ENCODE data around the gene ZBTB38.
A peak's percentile ranks its signal among the peaks of the same experiment; 100 is the strongest.

Gene ZBTB38

GRCh38 chr3:141379250-141379966 lies 11.1 kb downstream of the ZBTB38 start:
- peaks cover 7% of the 10 kb centered on the region; the same call in 1 of the 2 replicates for H3K4me1 ChIP-seq
- H3K36me3 ChIP-seq, result no peaks in the 10 kb centered on the region
- H3K27me3 ChIP-seq, result no peaks in the 10 kb centered on the region
- TF ChIP-seq CTCF (IDR thresholded peaks at IDR 0.05; ENCODE audit: low read depth, low read length), result no peak
- no peak overlapping the region for H3K4me3 ChIP-seq (ENCODE audit: low read depth, low read length)
- DNase-seq, result no peak
- no peaks in the 10 kb centered on the region for H3K9me3 ChIP-seq

- no peak for DNase-seq
- TF ChIP-seq CTCF (IDR thresholded peaks at IDR 0.05; ENCODE audit: low read depth, low read length), result no peak
- H3K27me3 ChIP-seq, result no peaks in the 10 kb centered on the region
- no peaks in the 10 kb centered on the region for H3K36me3 ChIP-seq
- no peak overlapping the region for H3K4me3 ChIP-seq (ENCODE audit: low read depth, low read length)
- no peaks in the 10 kb centered on the region for H3K9me3 ChIP-seq
- H3K4me1 ChIP-seq, result peaks cover 13% of the 10 kb centered on the region; the same call in 1 of the 2 replicates
Observed at GRCh38 chr3:141380279-141380678, 12.0 kb downstream of the ZBTB38 start.

- H3K4me1 ChIP-seq, result peaks cover 13% of the 10 kb centered on the region; the same call in 1 of the 2 replicates
- TF ChIP-seq CTCF (IDR thresholded peaks at IDR 0.05; ENCODE audit: low read depth, low read length), result no peak
Observed at GRCh38 chr3:141380987-141381386, 12.7 kb downstream of the ZBTB38 start.

DNA sequence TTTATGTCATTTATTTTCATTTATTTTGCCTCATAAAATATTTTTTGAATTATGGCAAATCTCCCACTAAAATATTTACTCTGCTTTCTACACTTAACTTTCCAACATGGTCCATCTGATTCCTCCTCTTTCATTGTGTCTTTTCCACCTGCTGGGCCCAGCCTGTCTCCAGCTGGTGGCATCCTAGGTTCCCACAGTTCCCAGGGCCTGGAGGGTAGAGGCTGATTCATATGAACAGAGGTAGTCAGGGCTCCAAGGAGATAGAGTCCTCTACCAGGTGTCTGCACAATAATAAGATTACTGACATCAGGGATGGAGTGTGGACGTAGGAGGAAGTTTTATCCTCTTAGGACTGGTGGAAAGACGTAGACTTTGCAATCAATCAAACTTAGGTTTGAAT lies 14.3 kb downstream of the ZBTB38 start:
- peaks cover 13% of the 10 kb centered on the region; the same call in 1 of the 2 replicates for H3K4me1 ChIP-seq
- no peak for DNase-seq
- no peak for TF ChIP-seq CTCF (IDR thresholded peaks at IDR 0.05; ENCODE audit: low read depth, low read length)

More at GRCh38 chr3:141380987-141381386, 12.7 kb downstream of the ZBTB38 start:
- H3K36me3 ChIP-seq, result no peaks in the 10 kb centered on the region
- no peaks in the 10 kb centered on the region for H3K9me3 ChIP-seq
- H3K27me3 ChIP-seq, result no peaks in the 10 kb centered on the region
- DNase-seq, result no peak
- no peak overlapping the region for H3K4me3 ChIP-seq (ENCODE audit: low read depth, low read length)

GRCh38 chr3:141383555-141384129 lies 15.3 kb downstream of the ZBTB38 start:
- no peaks in the 10 kb centered on the region for H3K36me3 ChIP-seq
- no peak for DNase-seq

More for the DNA sequence above, 14.3 kb downstream of the ZBTB38 start:
- no peaks in the 10 kb centered on the region for H3K36me3 ChIP-seq
- H3K27me3 ChIP-seq, result no peaks in the 10 kb centered on the region
- no peak overlapping the region for H3K4me3 ChIP-seq (ENCODE audit: low read depth, low read length)
- H3K9me3 ChIP-seq, result no peaks in the 10 kb centered on the region

More at GRCh38 chr3:141383555-141384129, 15.3 kb downstream of the ZBTB38 start:
- Histone ChIP-seq H3K4me1 (peaks cover 13% of the 10 kb centered on the region; the same call in 1 of the 2 replicates), H3K9me3 (no peaks in the 10 kb centered on the region), H3K27me3 (no peaks in the 10 kb centered on the region), H3K4me3 (ENCODE audit: low read depth, low read length) (peak overlapping the region; percentile 65)
- no peak for TF ChIP-seq CTCF (IDR thresholded peaks at IDR 0.05; ENCODE audit: low read depth, low read length)
